C4-2B (cell line): Measurements from ENCODE around the gene NDUFAF5.

Experiments used
- CTCF ChIP-seq: fragments of 450-650 bp; conservative IDR thresholded peaks from 2 replicates; pipeline ENCODE4 v1.5.1; 2017; ENCODE audit warnings: mild to moderate bottlenecking
- ZFX ChIP-seq: fragments of 450-650 bp; IDR thresholded peaks from 2 replicates; pipeline ENCODE4 v1.6.1; 2017

DNA sequence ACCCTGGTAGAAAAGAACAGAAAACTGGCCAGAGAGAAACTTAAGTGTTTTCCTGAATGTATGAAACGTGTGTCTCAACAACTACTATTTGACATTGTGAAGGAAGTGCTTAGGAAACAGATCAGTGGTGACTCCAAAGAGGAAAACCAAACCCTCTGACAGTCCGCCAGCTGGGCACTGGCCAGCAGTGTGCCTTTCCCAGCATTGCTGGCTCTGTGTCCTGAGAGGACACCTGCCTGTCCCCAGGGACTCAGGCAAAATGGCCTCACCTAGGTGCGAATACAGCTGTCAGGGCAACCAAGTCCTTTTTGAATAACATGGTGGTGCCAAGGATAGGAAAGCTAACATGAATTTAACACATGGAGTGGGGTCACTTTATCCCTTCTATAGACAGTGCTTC lies 72.5 kb downstream of the NDUFAF5 start:
- no peak for TF ChIP-seq CTCF
- TF ChIP-seq ZFX: no peak
